ENCODE measurements around the gene PARN. TPM values are rescaled to one million over a fixed set of nuclear protein-coding genes. Genes with fewer than 3 reads are reported as not detected.

The PARN gene
- total and polyA plus RNA-seq, 2 of the 4 experiments (the other 2 are of a cell fraction) = 24.6 to 25.1 TPM

DNA sequence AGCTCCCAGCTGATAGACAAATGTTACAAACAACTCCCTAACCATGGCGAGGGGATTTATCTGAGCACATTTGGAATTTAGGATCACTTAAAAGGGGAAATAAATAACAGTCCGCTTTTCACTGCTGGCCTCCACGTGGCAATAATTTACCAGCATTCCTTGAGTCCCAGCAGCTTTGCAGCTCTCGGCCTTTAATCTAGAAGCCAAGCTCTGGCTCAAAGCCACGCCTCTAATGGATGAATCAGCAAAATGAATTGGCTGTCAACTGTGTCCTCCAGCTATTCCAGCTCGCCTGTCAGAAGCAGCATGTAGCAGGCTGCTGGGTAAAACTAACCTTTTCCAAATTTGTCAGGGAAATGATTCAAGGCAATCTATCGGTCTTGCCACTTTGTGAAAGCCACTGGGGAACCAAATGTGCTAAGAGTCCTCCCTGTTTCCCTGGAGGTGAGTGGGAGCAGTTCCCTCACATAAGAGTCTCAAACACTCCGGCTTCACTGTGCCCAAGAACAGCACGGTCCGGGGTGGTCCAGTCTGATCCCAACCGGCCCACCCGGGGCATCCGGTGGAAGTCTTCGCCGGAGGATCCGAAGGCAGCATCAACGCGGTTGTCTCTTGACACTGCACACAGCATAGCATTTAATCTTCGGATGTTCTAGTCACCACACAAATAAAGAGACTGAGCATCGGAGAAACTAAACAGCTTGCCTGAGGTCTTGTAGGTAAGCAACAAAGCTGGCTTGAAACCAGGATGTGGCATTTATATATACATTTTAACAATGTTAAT is 143.3 kb downstream of the PARN start:
- H3K27ac ChIP-seq (ENCODE audit: insufficient read depth, low read length) = peak overlapping the region; percentile 44
- dilution Hi-C loops (cut with HindIII; ENCODE audit: low sequenced_read_pairs, unreplicated experiment) (no loop called here), in situ Hi-C loops (cut with MboI; ENCODE audit: low sequenced_read_pairs) (no loop called here), intact Hi-C loops (cut with micrococcal nuclease) (loop anchor here (1.0 kb wide), 2 partner anchors 15 to 185 kb away; no protein-coding TSS in a partner anchor)
- H3K4me3 ChIP-seq (ENCODE audit: insufficient read depth, low read depth, low read length) = peak overlapping the region; percentile 2; the same call in 1 of the 2 replicates
- peaks cover 17% of the 10 kb centered on the region for H3K4me1 ChIP-seq (ENCODE audit: control insufficient read depth, insufficient read depth, low read length)
- peak overlapping the region; percentile 86 for H3K23ac ChIP-seq (ENCODE audit: low read depth, low read length)
- peak overlapping the region; percentile 13 for H2AK9ac ChIP-seq (replicated peaks; ENCODE audit: low read depth, low read length, poor library complexity)
- 0% methylated on average over 4 of the region's 20 CpGs; no CpG with 5 or more reads in 1 of the 2 experiments for WGBS, 2 experiments (ENCODE audit: extremely low coverage in 2 of 2, insufficient read length in 1 of 2)
- peak overlapping the region; percentile 51; the same call in 1 of the 2 replicates for H3K18ac ChIP-seq (ENCODE audit: low read depth, low read length)
- peak overlapping the region; percentile 50 for H4K91ac ChIP-seq (ENCODE audit: insufficient read depth, low read depth, low read length)
- H3K79me1 ChIP-seq (ENCODE audit: low read depth in 1 of 2, low read length in 2 of 2) = peaks cover 0 to 30% of the 10 kb centered on the region in 2 experiments; a peak in 2 of 4 replicates
- peak overlapping the region; percentile 67 for H3K56ac ChIP-seq (ENCODE audit: extremely low read depth, insufficient read depth, low read length)
- TF ChIP-seq POLR2A (IDR thresholded peaks at IDR 0.05; ENCODE audit: low read depth, low read length) (no peak), MXI1 (IDR thresholded peaks at IDR 0.05; ENCODE audit: borderline replicate concordance, low read depth, low read length) (peak; percentile 92), FOS (IDR thresholded peaks at IDR 0.05; ENCODE audit: low read depth, low read length) (peak; percentile 67; the same call in 1 of the 2 replicates), RCOR1 (IDR thresholded peaks at IDR 0.05; ENCODE audit: insufficient replicate concordance, low read length) (no peak), MAFK (IDR thresholded peaks at IDR 0.05; ENCODE audit: low read depth, low read length) (peak; percentile 82), NFE2L2 (IDR thresholded peaks at IDR 0.05; ENCODE audit: low read depth, low read length) (peak; percentile 84), SMC3 (IDR thresholded peaks at IDR 0.05; ENCODE audit: low read depth, low read length) (peak; percentile 17; the same call in 1 of the 2 replicates)
- TF ChIP-seq, protein P1, sequence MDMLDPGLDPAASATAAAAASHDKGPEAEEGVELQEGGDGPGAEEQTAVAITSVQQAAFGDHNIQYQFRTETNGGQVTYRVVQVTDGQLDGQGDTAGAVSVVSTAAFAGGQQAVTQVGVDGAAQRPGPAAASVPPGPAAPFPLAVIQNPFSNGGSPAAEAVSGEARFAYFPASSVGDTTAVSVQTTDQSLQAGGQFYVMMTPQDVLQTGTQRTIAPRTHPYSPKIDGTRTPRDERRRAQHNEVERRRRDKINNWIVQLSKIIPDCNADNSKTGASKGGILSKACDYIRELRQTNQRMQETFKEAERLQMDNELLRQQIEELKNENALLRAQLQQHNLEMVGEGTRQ (IDR thresholded peaks at IDR 0.05; ENCODE audit: low read depth, low read length) = peak; percentile 41; the same call in 1 of the 2 replicates
- ATAC-seq (ENCODE audit: low read depth) = peak; percentile 91
- peak overlapping the region; percentile 20; the same call in 1 of the 2 replicates for H3K9ac ChIP-seq (ENCODE audit: low read depth, low read length)
- no peaks in the 10 kb centered on the region; the same call in 1 of the 2 replicates for H4K20me1 ChIP-seq (ENCODE audit: insufficient read depth, low read length)
- peak overlapping the region; percentile 47; the same call in 1 of the 2 replicates for H4K5ac ChIP-seq (ENCODE audit: low read depth, low read length)
- H3K27me3 ChIP-seq (ENCODE audit: control insufficient read depth, insufficient read depth, low read length) = no peaks in the 10 kb centered on the region
- peak overlapping the region; percentile 84 for H2AFZ ChIP-seq (replicated peaks; ENCODE audit: low read length, poor library complexity)
- peaks cover 7% of the 10 kb centered on the region for H3K36me3 ChIP-seq (ENCODE audit: control insufficient read depth, insufficient read depth, low read length)
- peak overlapping the region; percentile 71 for H2BK5ac ChIP-seq (ENCODE audit: low read depth, low read length, poor library complexity, severe bottlenecking)
- no TSS peak for BruUV-seq (replicated peaks)
- peak overlapping the region; percentile 74 for H3K4ac ChIP-seq (ENCODE audit: low read depth, low read length)
- H3K9me3 ChIP-seq (ENCODE audit: control insufficient read depth, insufficient read depth, low read length) = no peaks in the 10 kb centered on the region
- H3K4me2 ChIP-seq (ENCODE audit: low read depth, low read length) = peak overlapping the region; percentile 73
- H2BK120ac ChIP-seq (ENCODE audit: low read depth, low read length) = peak overlapping the region; percentile 82
- H2AK5ac ChIP-seq (ENCODE audit: low read depth, low read length) = no peak overlapping the region
- H3K14ac ChIP-seq (replicated peaks; ENCODE audit: low read depth, low read length) = peak overlapping the region; percentile 19
- peaks cover 23% of the 10 kb centered on the region for H3K9me1 ChIP-seq (ENCODE audit: insufficient read depth, low read length)
- H2BK15ac ChIP-seq (ENCODE audit: low read depth, low read length) = peak overlapping the region; percentile 31; the same call in 1 of the 3 replicates
- H2BK20ac ChIP-seq (ENCODE audit: low read depth, low read length) = peak overlapping the region; percentile 73
- CTCF ChIA-PET = interaction anchor here (1.1 to 1.8 kb wide), 2 partner anchors 15 to 42 kb away, joined by 3 to 7 read pairs; no protein-coding TSS in a partner anchor
- peak overlapping the region; percentile 33 to 65; a peak in 3 of 4 replicates for H4K8ac ChIP-seq (ENCODE audit: low read depth in 2 of 2, low read length in 2 of 2)
- peak; percentile 94 for DNase-seq
- POLR2A ChIA-PET (ENCODE audit: unreplicated experiment) = interaction anchor here (0.9 kb wide), 1 partner anchor 14 kb away, joined by 5 read pairs; no protein-coding TSS in a partner anchor
